GM12874 (cell line): ENCODE results near the gene CD59.

Experiments used
- CTCF ChIP-seq: IDR thresholded peaks from 2 replicates; pipeline ENCODE4 v1.5.1; 2011; ENCODE audit warnings: low read depth, mild to moderate bottlenecking, control low read depth, low read length, moderate library complexity; ENCODE audit not compliant: insufficient read depth

The CD59 gene

GRCh38 chr11:33700502-33701271 lies 35.5 kb downstream of the CD59 start, which contains the start of gene C11orf91:
C11orf91 (minus strand) TSS chr11:33700826; CDS start chr11:33700740, 86 bp downstream.
- no peak for TF ChIP-seq CTCF

- TF ChIP-seq CTCF: no peak
These were observed 36.1 kb downstream of the CD59 start for GRCh38 chr11:33700063-33700501.

GRCh38 chr11:33699515-33700062 lies 36.6 kb downstream of the CD59 start:
- TF ChIP-seq CTCF: no peak

- no peak for TF ChIP-seq CTCF
These were observed 37.3 kb downstream of the CD59 start for GRCh38 chr11:33698921-33699320.

- no peak for TF ChIP-seq CTCF
These were observed 38.2 kb downstream of the CD59 start for GRCh38 chr11:33697997-33698396.

GRCh38 chr11:33696931-33697638 lies 39.1 kb downstream of the CD59 start:
- no peak for TF ChIP-seq CTCF

GRCh38 chr11:33696411-33696810 lies 39.8 kb downstream of the CD59 start:
- TF ChIP-seq CTCF: no peak
